ENCODE data around the gene EXTL2.

DNA sequence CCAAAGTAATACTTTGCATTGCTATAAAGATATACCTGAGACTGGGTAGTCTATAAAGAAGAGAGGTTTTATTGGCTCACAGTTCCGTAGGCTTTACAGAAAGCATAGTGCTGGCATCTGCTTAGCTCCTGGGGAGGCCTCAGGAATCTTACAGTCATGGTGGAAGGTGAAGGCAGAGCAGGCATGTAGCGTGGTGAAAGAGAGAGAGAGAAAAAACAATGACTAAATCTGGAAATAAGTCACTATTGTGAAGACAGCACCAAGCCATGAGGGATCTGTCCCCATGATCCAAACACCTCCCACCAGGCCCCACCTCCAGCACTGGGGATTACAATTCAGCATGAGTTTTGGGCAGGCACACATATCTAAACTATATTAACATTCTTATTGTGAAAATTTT, 31.6 kb upstream of the EXTL2 start:
- no peak for TF ChIP-seq POLR2A (IDR thresholded peaks at IDR 0.05)
- TF ChIP-seq, protein P1, sequence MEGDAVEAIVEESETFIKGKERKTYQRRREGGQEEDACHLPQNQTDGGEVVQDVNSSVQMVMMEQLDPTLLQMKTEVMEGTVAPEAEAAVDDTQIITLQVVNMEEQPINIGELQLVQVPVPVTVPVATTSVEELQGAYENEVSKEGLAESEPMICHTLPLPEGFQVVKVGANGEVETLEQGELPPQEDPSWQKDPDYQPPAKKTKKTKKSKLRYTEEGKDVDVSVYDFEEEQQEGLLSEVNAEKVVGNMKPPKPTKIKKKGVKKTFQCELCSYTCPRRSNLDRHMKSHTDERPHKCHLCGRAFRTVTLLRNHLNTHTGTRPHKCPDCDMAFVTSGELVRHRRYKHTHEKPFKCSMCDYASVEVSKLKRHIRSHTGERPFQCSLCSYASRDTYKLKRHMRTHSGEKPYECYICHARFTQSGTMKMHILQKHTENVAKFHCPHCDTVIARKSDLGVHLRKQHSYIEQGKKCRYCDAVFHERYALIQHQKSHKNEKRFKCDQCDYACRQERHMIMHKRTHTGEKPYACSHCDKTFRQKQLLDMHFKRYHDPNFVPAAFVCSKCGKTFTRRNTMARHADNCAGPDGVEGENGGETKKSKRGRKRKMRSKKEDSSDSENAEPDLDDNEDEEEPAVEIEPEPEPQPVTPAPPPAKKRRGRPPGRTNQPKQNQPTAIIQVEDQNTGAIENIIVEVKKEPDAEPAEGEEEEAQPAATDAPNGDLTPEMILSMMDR (IDR thresholded peaks at IDR 0.05): no peak
